Measurements from ENCODE around the gene TMEM44.

The TMEM44 gene

GRCh38 chr3:194549853-194550252, 83.4 kb downstream of the TMEM44 start:
- ChIA-PET CTCF (no interaction called here), POLR2A (no interaction called here)
- H3K36me3 ChIP-seq (ENCODE audit: control insufficient read depth in 2 of 2, insufficient read depth in 1 of 2, low read length in 2 of 2) = no peaks in the 10 kb centered on the region
- H3K27ac ChIP-seq (ENCODE audit: extremely low read depth, low read depth, low read length) = no peak overlapping the region
- TF ChIP-seq ELK4 (IDR thresholded peaks at IDR 0.05; ENCODE audit: borderline replicate concordance, low read depth, low read length) (no peak), ZNF621 (tag by site-specific recombination; IDR thresholded peaks at IDR 0.05) (no peak), HOXC10 (CRISPR knock-in tag; IDR thresholded peaks at IDR 0.05) (no peak), ZFP37 (tag by site-specific recombination; IDR thresholded peaks at IDR 0.05) (no peak), ZNF2 (tag by site-specific recombination; IDR thresholded peaks at IDR 0.05) (no peak), HIC1 (tag by site-specific recombination; IDR thresholded peaks at IDR 0.05) (no peak), ZNF416 (tag by site-specific recombination; IDR thresholded peaks at IDR 0.05) (no peak), ZNF701 (tag by site-specific recombination; IDR thresholded peaks at IDR 0.05) (no peak), ZNF214 (tag by site-specific recombination; IDR thresholded peaks at IDR 0.05; ENCODE audit: borderline replicate concordance) (no peak), ZNF292 (tag by site-specific recombination; IDR thresholded peaks at IDR 0.05; ENCODE audit: borderline replicate concordance, low read depth) (no peak)
- TF ChIP-seq, protein P1, sequence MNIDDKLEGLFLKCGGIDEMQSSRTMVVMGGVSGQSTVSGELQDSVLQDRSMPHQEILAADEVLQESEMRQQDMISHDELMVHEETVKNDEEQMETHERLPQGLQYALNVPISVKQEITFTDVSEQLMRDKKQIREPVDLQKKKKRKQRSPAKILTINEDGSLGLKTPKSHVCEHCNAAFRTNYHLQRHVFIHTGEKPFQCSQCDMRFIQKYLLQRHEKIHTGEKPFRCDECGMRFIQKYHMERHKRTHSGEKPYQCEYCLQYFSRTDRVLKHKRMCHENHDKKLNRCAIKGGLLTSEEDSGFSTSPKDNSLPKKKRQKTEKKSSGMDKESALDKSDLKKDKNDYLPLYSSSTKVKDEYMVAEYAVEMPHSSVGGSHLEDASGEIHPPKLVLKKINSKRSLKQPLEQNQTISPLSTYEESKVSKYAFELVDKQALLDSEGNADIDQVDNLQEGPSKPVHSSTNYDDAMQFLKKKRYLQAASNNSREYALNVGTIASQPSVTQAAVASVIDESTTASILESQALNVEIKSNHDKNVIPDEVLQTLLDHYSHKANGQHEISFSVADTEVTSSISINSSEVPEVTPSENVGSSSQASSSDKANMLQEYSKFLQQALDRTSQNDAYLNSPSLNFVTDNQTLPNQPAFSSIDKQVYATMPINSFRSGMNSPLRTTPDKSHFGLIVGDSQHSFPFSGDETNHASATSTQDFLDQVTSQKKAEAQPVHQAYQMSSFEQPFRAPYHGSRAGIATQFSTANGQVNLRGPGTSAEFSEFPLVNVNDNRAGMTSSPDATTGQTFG (tag by site-specific recombination; IDR thresholded peaks at IDR 0.05; ENCODE audit: borderline replicate concordance) = no peak
- TF ChIP-seq, protein P2, sequence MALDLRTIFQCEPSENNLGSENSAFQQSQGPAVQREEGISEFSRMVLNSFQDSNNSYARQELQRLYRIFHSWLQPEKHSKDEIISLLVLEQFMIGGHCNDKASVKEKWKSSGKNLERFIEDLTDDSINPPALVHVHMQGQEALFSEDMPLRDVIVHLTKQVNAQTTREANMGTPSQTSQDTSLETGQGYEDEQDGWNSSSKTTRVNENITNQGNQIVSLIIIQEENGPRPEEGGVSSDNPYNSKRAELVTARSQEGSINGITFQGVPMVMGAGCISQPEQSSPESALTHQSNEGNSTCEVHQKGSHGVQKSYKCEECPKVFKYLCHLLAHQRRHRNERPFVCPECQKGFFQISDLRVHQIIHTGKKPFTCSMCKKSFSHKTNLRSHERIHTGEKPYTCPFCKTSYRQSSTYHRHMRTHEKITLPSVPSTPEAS (tag by site-specific recombination; IDR thresholded peaks at IDR 0.05) = no peak
- H3K4me1 ChIP-seq (ENCODE audit: control insufficient read depth, insufficient read depth, low read length) = no peaks in the 10 kb centered on the region
- H3K9me3 ChIP-seq (ENCODE audit: control insufficient read depth, insufficient read depth, low read depth, low read length) = no peaks in the 10 kb centered on the region
- no peak overlapping the region for H3K4me3 ChIP-seq (ENCODE audit: low read depth, low read length)

DNA sequence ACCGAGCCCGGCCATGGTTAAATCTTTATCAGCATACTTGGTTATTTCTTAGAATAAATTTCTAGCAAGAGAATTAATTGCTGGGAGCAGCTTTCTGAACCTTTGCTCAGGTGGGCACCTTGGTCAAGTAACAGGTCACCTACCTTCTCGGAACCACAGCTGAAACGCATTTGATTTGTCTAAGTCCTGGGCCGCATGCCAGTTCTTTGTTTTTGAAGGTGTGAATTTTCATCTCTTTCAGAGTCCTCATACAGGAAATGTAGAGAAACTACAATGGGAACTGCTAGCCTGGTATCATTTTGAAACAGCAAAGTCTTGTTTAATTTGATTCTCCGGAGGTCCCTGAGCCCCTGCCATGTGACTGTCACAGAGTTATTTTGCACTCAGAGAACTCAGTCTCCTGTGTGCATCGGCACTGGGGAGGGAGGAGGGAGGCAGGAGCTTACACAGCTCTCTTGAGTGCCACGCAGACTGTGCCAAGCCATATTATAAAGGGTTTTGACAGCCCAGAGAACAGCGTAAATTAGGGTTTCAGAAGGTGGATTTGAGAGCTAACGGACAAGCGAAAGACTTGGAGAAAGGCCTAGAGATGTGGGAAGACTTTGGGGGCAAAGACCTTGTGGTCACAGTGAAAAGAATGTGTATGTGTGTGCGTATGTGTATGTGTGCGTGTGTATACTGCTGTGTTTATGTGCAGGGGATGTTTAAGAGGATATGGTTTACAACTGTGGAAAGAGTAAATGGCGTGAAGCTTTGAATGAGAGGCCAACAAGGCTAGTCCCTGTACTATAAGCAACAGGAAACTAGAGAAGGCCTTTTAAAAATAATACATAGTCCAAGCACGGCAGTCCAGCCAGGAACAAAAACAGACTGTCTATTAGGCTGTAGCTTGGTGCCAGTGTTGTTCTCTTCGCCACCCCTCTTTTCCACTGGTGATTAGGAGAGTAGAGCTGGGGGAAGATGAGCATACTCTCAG, 84.6 kb downstream of the TMEM44 start:
- Histone ChIP-seq H3K9me3 (ENCODE audit: control insufficient read depth, insufficient read depth, low read depth, low read length) (no peaks in the 10 kb centered on the region), H3K4me1 (ENCODE audit: control insufficient read depth, insufficient read depth, low read length) (no peaks in the 10 kb centered on the region), H3K27ac (ENCODE audit: extremely low read depth, low read depth, low read length) (no peak overlapping the region), H3K36me3 (ENCODE audit: control insufficient read depth in 2 of 2, insufficient read depth in 1 of 2, low read length in 2 of 2) (no peaks in the 10 kb centered on the region), H3K4me3 (ENCODE audit: low read depth, low read length) (no peak overlapping the region)
- POLR2A ChIA-PET = no interaction called here
- CTCF ChIA-PET = interaction anchor here (0.7 kb wide), 1 partner anchor 76 kb away, joined by 3 read pairs; no protein-coding TSS in a partner anchor
- TF ChIP-seq ZBTB26 (tag by site-specific recombination; optimal IDR thresholded peaks at IDR 0.05) = no peak
- TF ChIP-seq ZNF654 (tag by site-specific recombination; IDR thresholded peaks at IDR 0.05; ENCODE audit: low read depth) = no peak
- no peak for TF ChIP-seq ZNF248 (tag by site-specific recombination; IDR thresholded peaks at IDR 0.05)
- no peak for TF ChIP-seq ZNF600 (tag by site-specific recombination; IDR thresholded peaks at IDR 0.05)
- no peak for TF ChIP-seq SALL2 (tag by site-specific recombination; IDR thresholded peaks at IDR 0.05; ENCODE audit: borderline replicate concordance)
- no peak for TF ChIP-seq ZNF549 (tag by site-specific recombination; IDR thresholded peaks at IDR 0.05)
- TF ChIP-seq, protein P3, sequence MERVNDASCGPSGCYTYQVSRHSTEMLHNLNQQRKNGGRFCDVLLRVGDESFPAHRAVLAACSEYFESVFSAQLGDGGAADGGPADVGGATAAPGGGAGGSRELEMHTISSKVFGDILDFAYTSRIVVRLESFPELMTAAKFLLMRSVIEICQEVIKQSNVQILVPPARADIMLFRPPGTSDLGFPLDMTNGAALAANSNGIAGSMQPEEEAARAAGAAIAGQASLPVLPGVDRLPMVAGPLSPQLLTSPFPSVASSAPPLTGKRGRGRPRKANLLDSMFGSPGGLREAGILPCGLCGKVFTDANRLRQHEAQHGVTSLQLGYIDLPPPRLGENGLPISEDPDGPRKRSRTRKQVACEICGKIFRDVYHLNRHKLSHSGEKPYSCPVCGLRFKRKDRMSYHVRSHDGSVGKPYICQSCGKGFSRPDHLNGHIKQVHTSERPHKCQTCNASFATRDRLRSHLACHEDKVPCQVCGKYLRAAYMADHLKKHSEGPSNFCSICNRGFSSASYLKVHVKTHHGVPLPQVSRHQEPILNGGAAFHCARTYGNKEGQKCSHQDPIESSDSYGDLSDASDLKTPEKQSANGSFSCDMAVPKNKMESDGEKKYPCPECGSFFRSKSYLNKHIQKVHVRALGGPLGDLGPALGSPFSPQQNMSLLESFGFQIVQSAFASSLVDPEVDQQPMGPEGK (tag by site-specific recombination; IDR thresholded peaks at IDR 0.05) = no peak
- TF ChIP-seq KLF16 (tag by site-specific recombination; IDR thresholded peaks at IDR 0.05) = no peak
- TF ChIP-seq ZFP41 (tag by site-specific recombination; IDR thresholded peaks at IDR 0.05; ENCODE audit: borderline replicate concordance) = no peak
- TF ChIP-seq KLF7 (tag by site-specific recombination; IDR thresholded peaks at IDR 0.05; ENCODE audit: borderline replicate concordance) = no peak
- no peak for TF ChIP-seq ZBTB7A (tag by site-specific recombination; IDR thresholded peaks at IDR 0.05; ENCODE audit: low read depth)

Data from HEK293 (cell line).